Middle frontal gyrus (tissue), 1 donor: ENCODE results near the gene RALGAPA2.
"Not testable (repeated sequence)": the region's sequence is repeated elsewhere in the genome, so short reads cannot be mapped to it uniquely, and the experiment has no call there.

Experiments
- DNase-seq: peaks from one replicate; pipeline ENCODE4 v3.0.0-alpha.2; 2015; ENCODE audit warnings: low spot score; ENCODE audit errors: extremely low spot score

RALGAPA2 gene

GRCh38 chr20:20543348-20543747 lies 169.1 kb downstream of the RALGAPA2 start:
- DNase-seq: not testable (repeated sequence)

- no peak for DNase-seq
These were observed 176.1 kb downstream of the RALGAPA2 start for GRCh38 chr20:20536240-20536933.

DNA sequence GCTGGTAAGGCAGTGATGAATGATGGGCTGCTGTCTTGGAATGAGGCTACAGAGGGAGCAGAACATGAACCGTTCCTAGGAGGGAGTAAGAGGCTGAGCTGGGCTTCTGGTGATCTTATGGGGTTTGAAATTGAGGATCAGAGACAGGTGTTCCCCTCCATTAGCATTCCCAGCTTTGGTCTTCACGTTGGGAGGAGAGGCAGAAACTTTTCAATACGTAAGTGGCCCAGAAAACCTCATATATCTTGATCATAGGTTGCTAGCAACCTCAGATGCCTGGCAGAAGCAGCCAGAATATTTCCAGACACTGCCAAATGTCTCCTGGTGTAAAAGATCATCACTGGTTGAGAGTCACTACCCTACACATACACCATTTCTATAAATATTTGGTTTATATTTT lies 177.4 kb downstream of the RALGAPA2 start:
- no peak for DNase-seq

GRCh38 chr20:20531283-20531682 lies 181.2 kb downstream of the RALGAPA2 start:
- no peak for DNase-seq

DNA sequence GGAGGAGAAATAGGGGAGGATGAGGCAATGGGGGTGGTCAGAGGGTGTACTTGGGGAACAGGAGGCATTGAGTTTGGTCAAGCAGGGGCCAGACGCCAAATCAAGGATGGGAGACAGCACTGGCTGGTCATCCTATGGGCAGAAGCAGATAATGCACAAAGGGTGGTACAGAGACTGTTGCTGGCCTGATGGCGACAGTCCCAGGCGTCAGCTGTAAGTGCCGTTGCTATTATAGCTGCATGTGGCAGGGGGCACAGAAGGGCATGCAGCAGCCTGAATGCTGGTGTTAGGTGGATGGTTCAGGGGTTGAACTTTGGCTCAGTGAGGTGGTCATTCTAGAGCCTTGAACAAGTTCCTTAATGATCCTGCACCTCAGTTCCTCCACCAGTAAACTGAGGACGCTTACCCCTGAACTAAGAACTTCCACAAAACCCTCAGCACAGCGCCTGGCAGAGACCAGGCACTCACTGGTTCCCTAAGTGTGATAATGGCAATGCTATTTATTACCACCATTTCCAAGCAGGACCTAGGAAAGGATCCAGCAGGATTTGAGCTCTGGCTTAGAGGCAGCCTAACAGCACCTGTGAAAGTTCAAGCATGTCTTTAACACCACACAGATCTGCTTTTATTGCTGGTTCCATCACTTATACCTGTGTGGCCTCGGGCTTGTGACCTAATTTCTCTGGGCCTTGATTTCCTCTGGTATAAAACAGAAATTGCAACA lies 181.9 kb downstream of the RALGAPA2 start:
- no peak for DNase-seq

GRCh38 chr20:20529597-20529996 lies 182.8 kb downstream of the RALGAPA2 start:
- DNase-seq: no peak

GRCh38 chr20:20528861-20529260 lies 183.6 kb downstream of the RALGAPA2 start:
- DNase-seq: no peak

DNA sequence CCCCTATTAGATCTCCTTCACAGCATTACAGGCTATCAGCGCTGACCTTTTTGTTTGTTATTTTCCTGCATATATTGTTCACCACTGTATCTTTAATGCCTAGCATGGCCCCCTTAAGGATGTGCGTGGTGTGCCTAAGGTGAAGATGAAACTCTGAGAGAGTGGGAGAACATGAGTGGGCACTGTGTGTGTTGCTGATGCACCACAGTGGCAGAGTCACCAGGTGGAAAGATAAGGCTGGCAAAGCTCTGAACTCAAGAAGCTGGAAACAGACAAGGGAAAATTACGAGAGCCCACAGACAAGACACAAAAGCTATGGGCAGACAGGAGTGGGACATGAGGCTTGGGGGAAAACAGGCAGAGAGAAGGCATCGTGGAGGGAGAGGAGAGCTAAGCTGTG lies 184.8 kb downstream of the RALGAPA2 start:
- no peak for DNase-seq

DNA sequence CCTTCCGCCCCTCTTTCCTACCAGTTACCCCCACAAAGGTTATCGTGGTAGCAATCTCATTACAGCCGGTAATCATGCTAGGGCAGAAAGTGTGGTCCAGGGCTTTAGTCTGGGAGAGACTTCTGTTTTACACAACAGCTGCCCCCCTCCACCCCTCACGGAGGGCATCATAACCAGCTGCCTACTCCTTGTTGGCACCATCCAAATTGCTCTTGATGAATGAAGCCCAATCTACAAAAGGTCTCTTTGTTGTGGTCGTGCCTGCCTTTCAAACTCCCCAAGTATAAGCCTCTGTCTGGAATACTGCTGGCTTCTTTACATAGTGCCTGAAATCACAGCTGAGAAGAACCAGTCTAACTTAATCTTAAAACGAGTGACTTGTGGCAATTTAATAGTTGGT lies 186.7 kb downstream of the RALGAPA2 start:
- DNase-seq: peak; percentile 14

DNA sequence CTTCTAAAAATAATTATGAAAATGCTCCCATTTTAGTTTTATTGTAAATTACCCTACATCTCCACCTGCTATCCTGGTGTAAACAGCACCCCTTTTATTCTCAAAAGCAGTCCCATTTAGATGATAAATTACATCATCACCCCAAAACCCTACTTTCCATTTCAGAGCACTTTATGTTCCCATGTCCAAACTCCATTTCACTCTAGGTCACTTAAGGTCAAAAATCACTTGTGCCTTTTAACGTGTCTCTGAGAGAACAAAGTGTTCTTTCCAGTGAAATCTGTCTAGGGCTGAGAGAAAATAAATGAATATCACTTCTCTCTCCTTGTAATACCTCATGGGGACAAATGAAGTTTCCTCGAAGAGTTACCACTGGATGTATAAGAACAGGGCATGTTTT lies 187.2 kb downstream of the RALGAPA2 start:
- DNase-seq: no peak

- no peak for DNase-seq
These were observed 187.7 kb downstream of the RALGAPA2 start for GRCh38 chr20:20524756-20525155.

DNA sequence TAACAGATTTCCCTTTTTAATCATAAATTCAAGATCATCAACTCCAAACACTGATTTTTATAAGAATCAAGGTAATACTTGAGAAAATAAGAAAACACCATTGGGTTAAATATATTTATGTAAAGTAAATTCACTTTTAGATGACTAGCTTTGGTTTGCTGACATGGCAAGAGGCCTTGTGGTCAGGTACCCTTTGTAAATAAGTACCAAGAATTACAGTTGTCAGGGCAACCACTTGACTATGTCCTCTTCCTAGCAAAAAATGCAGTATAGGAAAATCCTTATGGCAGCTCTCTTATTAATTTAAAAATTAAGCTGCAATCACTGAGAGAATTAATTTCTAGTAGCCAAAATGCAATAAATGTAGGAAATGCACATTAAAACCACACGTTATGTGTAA lies 190.7 kb downstream of the RALGAPA2 start:
- no peak for DNase-seq

DNA sequence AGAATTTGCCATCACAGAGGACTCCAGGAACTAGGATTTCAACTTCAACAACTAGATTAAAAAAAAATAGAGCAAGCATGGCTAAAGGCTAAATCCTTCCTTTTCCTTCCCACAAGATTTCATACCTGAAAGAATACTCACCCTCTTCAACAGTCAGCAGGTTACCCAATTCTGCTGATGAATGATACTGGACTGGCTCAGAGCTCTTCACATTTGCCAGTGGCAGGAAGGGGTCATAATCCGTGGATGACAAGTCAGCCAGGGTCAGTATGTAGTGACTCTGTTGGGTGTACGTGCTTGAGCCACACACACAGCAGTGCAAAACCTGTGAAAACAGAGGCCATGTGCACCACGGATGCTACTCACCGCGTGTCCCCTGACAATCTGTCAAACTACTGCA lies 191.7 kb downstream of the RALGAPA2 start:
- DNase-seq: no peak

GRCh38 chr20:20519269-20519668 lies 193.2 kb downstream of the RALGAPA2 start:
- DNase-seq: no peak

- DNase-seq: no peak
These were observed 194.2 kb downstream of the RALGAPA2 start for GRCh38 chr20:20518263-20518662.

GRCh38 chr20:20517296-20517695 lies 195.1 kb downstream of the RALGAPA2 start:
- no peak for DNase-seq

- DNase-seq: no peak
These were observed 198.7 kb downstream of the RALGAPA2 start for GRCh38 chr20:20513720-20514119.

DNA sequence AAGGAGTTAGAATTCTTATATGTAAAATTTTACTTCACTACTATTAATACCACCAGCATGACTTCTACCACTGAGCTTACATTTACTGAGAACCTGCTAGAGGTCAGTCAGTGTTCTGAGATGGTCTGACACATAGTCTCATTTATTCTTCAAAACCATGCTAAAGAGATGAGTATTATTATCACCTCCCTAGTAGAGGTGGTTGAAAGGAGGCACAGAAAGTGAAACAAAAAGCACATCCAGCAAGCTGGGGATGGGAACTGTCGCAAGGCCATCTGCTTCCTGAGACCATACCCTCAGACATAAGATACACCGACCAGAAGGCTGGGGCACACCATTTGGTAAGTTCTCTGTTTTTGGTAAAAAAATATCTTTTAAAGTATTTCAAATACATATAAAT lies 206.9 kb downstream of the RALGAPA2 start:
- DNase-seq: no peak

- no peak for DNase-seq
These were observed 208.5 kb downstream of the RALGAPA2 start for GRCh38 chr20:20503777-20504530.

GRCh38 chr20:20501128-20501527 lies 211.3 kb downstream of the RALGAPA2 start:
- no peak for DNase-seq

DNA sequence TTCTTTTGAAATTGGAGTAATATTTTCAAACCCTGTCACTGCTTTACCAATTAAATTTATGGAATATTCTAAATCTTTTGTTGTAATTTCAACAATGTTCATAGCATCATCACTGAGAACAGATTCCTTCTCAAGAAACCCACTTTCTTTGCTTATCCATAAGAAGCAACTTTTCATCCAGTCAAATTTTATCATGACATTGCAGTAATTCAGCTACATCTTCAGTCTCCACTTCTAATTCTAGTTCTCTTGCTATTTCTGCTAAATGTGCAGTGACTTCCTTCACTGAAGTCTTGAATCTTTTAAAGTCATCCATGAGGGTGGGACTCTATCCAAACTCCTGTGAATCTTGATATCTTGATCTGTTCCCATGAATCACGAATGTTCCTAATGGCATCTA lies 212.1 kb downstream of the RALGAPA2 start:
- DNase-seq: no peak

- no peak for DNase-seq
These were observed 213.0 kb downstream of the RALGAPA2 start for GRCh38 chr20:20499439-20499838.
